ENCODE results near the gene ZNF438. TPM values are rescaled to one million over a fixed set of nuclear protein-coding genes. Genes with fewer than 3 reads are reported as not detected.

The ZNF438 gene
- polyA plus RNA-seq, 3 donors = 5.4 to 11.1 (median 9.3) TPM

DNA sequence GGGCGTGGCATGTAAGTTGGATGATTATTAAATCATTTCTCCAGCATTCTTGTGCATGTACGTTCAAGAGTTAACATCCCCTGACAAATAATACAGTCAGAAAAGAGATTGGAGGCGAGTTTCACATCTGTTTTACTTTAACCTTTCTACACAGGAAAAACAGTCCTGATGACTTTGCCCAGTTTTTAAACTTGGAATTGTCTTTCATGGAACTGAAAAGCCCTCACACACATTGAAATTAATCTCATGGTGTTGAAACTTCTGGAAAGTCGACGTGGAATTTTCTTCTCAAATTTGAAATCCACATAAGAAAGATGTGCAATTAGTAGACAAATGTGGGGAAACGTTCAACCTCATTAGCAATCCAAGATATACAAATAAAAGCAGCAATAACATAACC lies 31.2 kb upstream of the ZNF438 start:
- H3K9me3 Mint-ChIP-seq = peaks cover 0 to 5% (median 0%) of the 10 kb centered on the region in 7 donors
- Histone ChIP-seq H2AFZ (ENCODE audit: insufficient read depth, low read depth, low read length, poor library complexity, severe bottlenecking) (no peak overlapping the region), H3K9me3 (replicated peaks in 1 of 2; ENCODE audit: control insufficient read depth in 1 of 2, insufficient read depth in 1 of 2, low read length in 2 of 2) (no peaks in the 10 kb centered on the region), H3K4me1 (ENCODE audit: control insufficient read depth in 1 of 2, insufficient read depth in 2 of 2, low read length in 2 of 2) (no peaks in the 10 kb centered on the region), H3K79me2 (ENCODE audit: insufficient read depth, low read length) (no peaks in the 10 kb centered on the region), H3K36me3 (replicated peaks in 1 of 2; ENCODE audit: control insufficient read depth in 1 of 2, insufficient read depth in 2 of 2, low read length in 2 of 2) (no peaks in the 10 kb centered on the region), H3K4me3 (replicated peaks in 1 of 3; ENCODE audit: low read depth in 2 of 3, low read length in 3 of 3) (no peak overlapping the region), H3K27ac (ENCODE audit: low read depth in 1 of 2, low read length in 2 of 2) (no peak overlapping the region), H3K4me2 (replicated peaks; ENCODE audit: extremely low read depth, low read length, poor library complexity, severe bottlenecking) (no peak overlapping the region), H3K27me3 (ENCODE audit: control insufficient read depth in 2 of 2, insufficient read depth in 2 of 2, low read length in 2 of 2) (no peaks in the 10 kb centered on the region), H4K20me1 (ENCODE audit: insufficient read depth, low read length) (no peaks in the 10 kb centered on the region), H3K9ac (ENCODE audit: insufficient read depth, low read length, poor library complexity, severe bottlenecking) (no peak overlapping the region)
- H3K36me3 Mint-ChIP-seq = no peaks in the 10 kb centered on the region
- TF ChIP-seq, protein P1, sequence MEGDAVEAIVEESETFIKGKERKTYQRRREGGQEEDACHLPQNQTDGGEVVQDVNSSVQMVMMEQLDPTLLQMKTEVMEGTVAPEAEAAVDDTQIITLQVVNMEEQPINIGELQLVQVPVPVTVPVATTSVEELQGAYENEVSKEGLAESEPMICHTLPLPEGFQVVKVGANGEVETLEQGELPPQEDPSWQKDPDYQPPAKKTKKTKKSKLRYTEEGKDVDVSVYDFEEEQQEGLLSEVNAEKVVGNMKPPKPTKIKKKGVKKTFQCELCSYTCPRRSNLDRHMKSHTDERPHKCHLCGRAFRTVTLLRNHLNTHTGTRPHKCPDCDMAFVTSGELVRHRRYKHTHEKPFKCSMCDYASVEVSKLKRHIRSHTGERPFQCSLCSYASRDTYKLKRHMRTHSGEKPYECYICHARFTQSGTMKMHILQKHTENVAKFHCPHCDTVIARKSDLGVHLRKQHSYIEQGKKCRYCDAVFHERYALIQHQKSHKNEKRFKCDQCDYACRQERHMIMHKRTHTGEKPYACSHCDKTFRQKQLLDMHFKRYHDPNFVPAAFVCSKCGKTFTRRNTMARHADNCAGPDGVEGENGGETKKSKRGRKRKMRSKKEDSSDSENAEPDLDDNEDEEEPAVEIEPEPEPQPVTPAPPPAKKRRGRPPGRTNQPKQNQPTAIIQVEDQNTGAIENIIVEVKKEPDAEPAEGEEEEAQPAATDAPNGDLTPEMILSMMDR (IDR thresholded peaks at IDR 0.05) = no peak
- WGBS (ENCODE audit: insufficient coverage) = no CpG with 5 or more reads among the region's 6 CpGs
- DNase-seq = no peak
- no peaks in the 10 kb centered on the region for H3K4me1 Mint-ChIP-seq
- H3K4me3 Mint-ChIP-seq = no peak overlapping the region
- H3K27me3 Mint-ChIP-seq (ENCODE audit: low read depth in 3 of 3) = peaks cover 1 to 4% (median 2%) of the 10 kb centered on the region in 3 donors
- intact Hi-C loops (cut with micrococcal nuclease) = no loop called here
- H3K27ac Mint-ChIP-seq = no peak overlapping the region

DNA sequence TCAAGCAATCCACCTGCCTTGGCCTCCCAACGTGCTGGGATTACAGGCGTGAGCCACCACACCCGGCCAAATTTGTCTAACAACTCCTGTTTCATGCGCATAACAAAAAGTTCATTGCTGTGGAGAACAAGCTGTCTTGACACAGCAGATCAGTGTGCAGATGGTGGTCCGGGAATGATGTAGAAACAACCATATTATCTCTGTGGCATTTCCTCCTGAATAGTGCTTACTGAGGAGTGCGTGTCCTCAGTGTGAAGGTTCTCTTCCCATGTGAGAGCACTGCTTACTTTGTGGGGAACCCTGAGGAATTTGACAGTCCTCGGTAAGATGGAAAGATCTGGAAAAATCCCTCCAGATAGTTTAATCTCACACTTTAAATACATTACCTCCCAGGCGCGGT lies 30.3 kb upstream of the ZNF438 start:
- no peak overlapping the region for H2AFZ ChIP-seq (ENCODE audit: insufficient read depth, low read depth, low read length, poor library complexity, severe bottlenecking)
- no peaks in the 10 kb centered on the region for H3K36me3 ChIP-seq (replicated peaks in 1 of 2; ENCODE audit: control insufficient read depth in 1 of 2, insufficient read depth in 2 of 2, low read length in 2 of 2)
- no peak overlapping the region for H3K4me2 ChIP-seq (replicated peaks; ENCODE audit: extremely low read depth, low read length, poor library complexity, severe bottlenecking)
- no peaks in the 10 kb centered on the region for H3K9me3 ChIP-seq (replicated peaks in 1 of 2; ENCODE audit: control insufficient read depth in 1 of 2, insufficient read depth in 1 of 2, low read length in 2 of 2)
- TF ChIP-seq, protein P1 (IDR thresholded peaks at IDR 0.05) = no peak
- Mint-ChIP-seq H3K36me3 (no peaks in the 10 kb centered on the region), H3K4me3 (no peak overlapping the region), H3K4me1 (no peaks in the 10 kb centered on the region), H3K27ac (no peak overlapping the region), H3K9me3 (peaks cover 0 to 3% (median 0%) of the 10 kb centered on the region in 7 donors), H3K27me3 (ENCODE audit: low read depth in 3 of 3) (peaks cover 1 to 4% (median 2%) of the 10 kb centered on the region in 3 donors)
- no peaks in the 10 kb centered on the region for H3K27me3 ChIP-seq (ENCODE audit: control insufficient read depth in 2 of 2, insufficient read depth in 2 of 2, low read length in 2 of 2)
- H4K20me1 ChIP-seq (ENCODE audit: insufficient read depth, low read length) = no peaks in the 10 kb centered on the region
- H3K9ac ChIP-seq (ENCODE audit: insufficient read depth, low read length, poor library complexity, severe bottlenecking) = no peak overlapping the region
- DNase-seq = no peak
- no peaks in the 10 kb centered on the region for H3K79me2 ChIP-seq (ENCODE audit: insufficient read depth, low read length)
- intact Hi-C loops (cut with micrococcal nuclease) = no loop called here
- WGBS (ENCODE audit: insufficient coverage) = 98% methylated on average over 6 of the region's 9 CpGs
- H3K4me1 ChIP-seq (ENCODE audit: control insufficient read depth in 1 of 2, insufficient read depth in 2 of 2, low read length in 2 of 2) = no peaks in the 10 kb centered on the region
- no peak overlapping the region for H3K27ac ChIP-seq (ENCODE audit: low read depth in 1 of 2, low read length in 2 of 2)
- H3K4me3 ChIP-seq (replicated peaks in 1 of 3; ENCODE audit: low read depth in 2 of 3, low read length in 3 of 3) = no peak overlapping the region
